Measurements from ENCODE around the gene USP6NL.

- TF ChIP-seq ZBTB33 (IDR thresholded peaks at IDR 0.05; ENCODE audit: borderline replicate concordance, low read depth) (no peak), GABPA (IDR thresholded peaks at IDR 0.05; ENCODE audit: low read depth) (no peak)
These were observed 51.3 kb downstream of the USP6NL start for GRCh38 chr10:11560076-11560709.
